Dendritic cell treated with granulocyte-macrophage colony-stimulating factor and Interleukin-4, amounts not matched to agents 40 ng/mL and 50 ng/mL, for 4 days (primary cell): ENCODE data around the gene STAT2.
A peak's percentile ranks its signal among the peaks of the same experiment; 100 is the strongest.
"Not testable (repeated sequence)": the region's sequence is repeated elsewhere in the genome, so short reads cannot be mapped to it uniquely, and the experiment has no call there.

Experiments used
- H3K27ac Mint-ChIP-seq: one replicate; pipeline ENCODE4 v1.8.0; 2022; ENCODE audit warnings: mild to moderate bottlenecking, mixed read lengths
- H3K27me3 Mint-ChIP-seq: one replicate; pipeline ENCODE4 v1.8.0; 2022; ENCODE audit warnings: mild to moderate bottlenecking, mixed read lengths
- H3K36me3 Mint-ChIP-seq: one replicate; pipeline ENCODE4 v1.8.0; 2022; ENCODE audit warnings: low read depth, mixed read lengths
- H3K4me1 Mint-ChIP-seq: one replicate; pipeline ENCODE4 v1.8.0; 2022; ENCODE audit warnings: low read depth, mixed read lengths
- H3K4me3 Mint-ChIP-seq: one replicate; pipeline ENCODE4 v1.8.0; 2022; ENCODE audit warnings: mild to moderate bottlenecking, moderate library complexity, mixed read lengths
- H3K9me3 Mint-ChIP-seq: one replicate; pipeline ENCODE4 v1.8.0; 2022; ENCODE audit warnings: mixed read lengths
- intact Hi-C: fragments of 100-400 bp; cut with micrococcal nuclease; formaldehyde crosslinking; loops from one replicate; pipeline ENCODE4 v1.15.0; 2022

STAT2 gene

GRCh38 chr12:56359851-56360767 lies at the start of gene STAT2:
Gene STAT2, minus strand, starts transcription at chr12:56360107. Its CDS starts 3,536 bp downstream, at chr12:56356571.
- Mint-ChIP-seq H3K27me3 (no peaks in the 10 kb centered on the region), H3K9me3 (no peaks in the 10 kb centered on the region), H3K27ac (peak within 1 kb of the TSS; percentile 91), H3K4me1 (peaks cover 15% of the 10 kb centered on the region), H3K4me3 (peak within 1 kb of the TSS; percentile 86), H3K36me3 (peaks cover 32% of the 10 kb centered on the region)
- intact Hi-C loops, result loop anchor here (1.0 to 5.0 kb wide), 3 partner anchors 44 to 108 kb away; partner anchors contain the start of genes SPRYD4 and TIMELESS

- no peak overlapping the region for H3K4me3 Mint-ChIP-seq
- H3K9me3 Mint-ChIP-seq, result no peaks in the 10 kb centered on the region
- no peaks in the 10 kb centered on the region for H3K4me1 Mint-ChIP-seq
- H3K27ac Mint-ChIP-seq, result no peak overlapping the region
- no peaks in the 10 kb centered on the region for H3K36me3 Mint-ChIP-seq
- no peaks in the 10 kb centered on the region for H3K27me3 Mint-ChIP-seq
- intact Hi-C loops, result no loop called here
Observed at GRCh38 chr12:56408799-56409417, 49.0 kb upstream of the STAT2 start.

- H3K4me1 Mint-ChIP-seq, H3K4me3 Mint-ChIP-seq, H3K27ac Mint-ChIP-seq, H3K36me3 Mint-ChIP-seq, intact Hi-C loops, H3K27me3 Mint-ChIP-seq: not testable (repeated sequence)
- H3K9me3 Mint-ChIP-seq, result peaks cover 13% of the 10 kb centered on the region
Observed at GRCh38 chr12:56404227-56404626, 44.3 kb upstream of the STAT2 start.

GRCh38 chr12:56401612-56402011 lies 41.7 kb upstream of the STAT2 start:
- intact Hi-C loops, H3K27ac Mint-ChIP-seq, H3K27me3 Mint-ChIP-seq, H3K4me1 Mint-ChIP-seq, H3K4me3 Mint-ChIP-seq, H3K36me3 Mint-ChIP-seq: not testable (repeated sequence)
- H3K9me3 Mint-ChIP-seq, result peaks cover 20% of the 10 kb centered on the region

GRCh38 chr12:56401125-56401524 lies 41.2 kb upstream of the STAT2 start:
- intact Hi-C loops, H3K27ac Mint-ChIP-seq, H3K4me1 Mint-ChIP-seq, H3K36me3 Mint-ChIP-seq, H3K4me3 Mint-ChIP-seq, H3K27me3 Mint-ChIP-seq: not testable (repeated sequence)
- peaks cover 20% of the 10 kb centered on the region for H3K9me3 Mint-ChIP-seq

GRCh38 chr12:56399466-56399865 lies 39.6 kb upstream of the STAT2 start:
- intact Hi-C loops, H3K36me3 Mint-ChIP-seq: not testable (repeated sequence)
- peaks cover 20% of the 10 kb centered on the region for H3K9me3 Mint-ChIP-seq

GRCh38 chr12:56398324-56398723 lies 38.4 kb upstream of the STAT2 start:
- peaks cover 20% of the 10 kb centered on the region for H3K9me3 Mint-ChIP-seq
- no peaks in the 10 kb centered on the region for H3K4me1 Mint-ChIP-seq
- H3K27me3 Mint-ChIP-seq, result no peaks in the 10 kb centered on the region
- H3K36me3 Mint-ChIP-seq, result no peaks in the 10 kb centered on the region
- intact Hi-C loops, result no loop called here
- H3K27ac Mint-ChIP-seq, result no peak overlapping the region
- H3K4me3 Mint-ChIP-seq, result no peak overlapping the region

More at GRCh38 chr12:56399466-56399865, 39.6 kb upstream of the STAT2 start:
- H3K27ac Mint-ChIP-seq, H3K27me3 Mint-ChIP-seq, H3K4me1 Mint-ChIP-seq, H3K4me3 Mint-ChIP-seq: not testable (repeated sequence)

GRCh38 chr12:56392331-56392730 lies 32.4 kb upstream of the STAT2 start:
- H3K27me3 Mint-ChIP-seq, result no peaks in the 10 kb centered on the region
- H3K27ac Mint-ChIP-seq, result no peak overlapping the region
- H3K9me3 Mint-ChIP-seq, result peaks cover 5% of the 10 kb centered on the region
- H3K4me3 Mint-ChIP-seq, result no peak overlapping the region
- no peaks in the 10 kb centered on the region for H3K36me3 Mint-ChIP-seq
- intact Hi-C loops, result no loop called here
- no peaks in the 10 kb centered on the region for H3K4me1 Mint-ChIP-seq

GRCh38 chr12:56391721-56392120 lies 31.8 kb upstream of the STAT2 start:
- Mint-ChIP-seq H3K27ac (no peak overlapping the region), H3K36me3 (no peaks in the 10 kb centered on the region), H3K9me3 (peaks cover 5% of the 10 kb centered on the region), H3K27me3 (no peaks in the 10 kb centered on the region), H3K4me1 (no peaks in the 10 kb centered on the region), H3K4me3 (no peak overlapping the region)
- intact Hi-C loops, result no loop called here

- no peak overlapping the region for H3K4me3 Mint-ChIP-seq
- H3K27me3 Mint-ChIP-seq, result no peaks in the 10 kb centered on the region
- intact Hi-C loops, result no loop called here
- H3K36me3 Mint-ChIP-seq, result no peaks in the 10 kb centered on the region
- H3K9me3 Mint-ChIP-seq, result peaks cover 5% of the 10 kb centered on the region
- H3K4me1 Mint-ChIP-seq, result no peaks in the 10 kb centered on the region
- no peak overlapping the region for H3K27ac Mint-ChIP-seq
Observed at GRCh38 chr12:56389412-56389811, 29.5 kb upstream of the STAT2 start.

- H3K4me1 Mint-ChIP-seq, result no peaks in the 10 kb centered on the region
- peaks cover 3% of the 10 kb centered on the region for H3K27me3 Mint-ChIP-seq
- H3K27ac Mint-ChIP-seq, result no peak overlapping the region
- peaks cover 5% of the 10 kb centered on the region for H3K9me3 Mint-ChIP-seq
- H3K36me3 Mint-ChIP-seq, result no peaks in the 10 kb centered on the region
- no peak overlapping the region for H3K4me3 Mint-ChIP-seq
- intact Hi-C loops, result no loop called here
Observed at GRCh38 chr12:56387152-56387736, 27.3 kb upstream of the STAT2 start.

- intact Hi-C loops, result no loop called here
- Mint-ChIP-seq H3K36me3 (no peaks in the 10 kb centered on the region), H3K9me3 (no peaks in the 10 kb centered on the region), H3K4me1 (no peaks in the 10 kb centered on the region), H3K27me3 (peaks cover 3% of the 10 kb centered on the region), H3K27ac (no peak overlapping the region), H3K4me3 (no peak overlapping the region)
Observed at GRCh38 chr12:56385873-56386272, 26.0 kb upstream of the STAT2 start.

- H3K27ac Mint-ChIP-seq, result no peak overlapping the region
Observed at GRCh38 chr12:56382611-56383010, 22.7 kb upstream of the STAT2 start.

GRCh38 chr12:56377989-56378316 lies 18.0 kb upstream of the STAT2 start:
- H3K36me3 Mint-ChIP-seq, result peaks cover 6% of the 10 kb centered on the region
- no peaks in the 10 kb centered on the region for H3K27me3 Mint-ChIP-seq
- H3K27ac Mint-ChIP-seq, result peak overlapping the region; percentile 74
- intact Hi-C loops, result no loop called here
- H3K9me3 Mint-ChIP-seq, result peaks cover 8% of the 10 kb centered on the region
- no peak overlapping the region for H3K4me3 Mint-ChIP-seq
- H3K4me1 Mint-ChIP-seq, result peaks cover 33% of the 10 kb centered on the region

More at GRCh38 chr12:56382611-56383010, 22.7 kb upstream of the STAT2 start:
- Mint-ChIP-seq H3K4me3 (no peak overlapping the region), H3K9me3 (no peaks in the 10 kb centered on the region), H3K4me1 (peaks cover 3% of the 10 kb centered on the region), H3K36me3 (no peaks in the 10 kb centered on the region), H3K27me3 (peaks cover 3% of the 10 kb centered on the region)
- intact Hi-C loops, result no loop called here
